ENCODE results near the gene MCC. TPM values are rescaled to one million over a fixed set of nuclear protein-coding genes. Genes with fewer than 3 reads are reported as not detected.

The MCC gene
- total and polyA plus RNA-seq, 2 of the 4 experiments (the other 2 are of a cell fraction), result 5.0 to 20.6 TPM

DNA sequence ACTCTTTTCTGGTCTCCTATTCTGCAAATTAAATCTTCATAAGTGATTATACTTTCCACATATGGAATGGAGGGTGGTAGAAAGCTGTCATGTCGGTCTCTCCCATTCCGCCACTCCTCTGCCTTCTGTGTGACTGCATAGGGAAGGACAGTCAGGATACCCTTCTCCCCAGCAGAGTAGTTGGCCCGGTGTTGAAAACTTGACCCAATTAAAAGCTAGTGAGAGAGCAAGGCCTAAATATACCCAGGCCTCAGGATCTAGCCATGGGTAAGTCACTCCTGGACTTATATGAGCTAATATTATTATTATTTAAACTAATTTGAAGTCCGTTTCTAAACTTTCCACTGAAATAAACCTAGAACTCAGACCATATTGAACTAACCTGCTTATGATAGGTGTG lies 248.2 kb downstream of the MCC start:
- peaks cover 7% of the 10 kb centered on the region for H3K4me1 ChIP-seq (ENCODE audit: control insufficient read depth, insufficient read depth, low read length)
- peaks cover 19 to 28% of the 10 kb centered on the region in 2 experiments; a peak in 3 of 4 replicates for H3K79me1 ChIP-seq (ENCODE audit: low read depth in 1 of 2, low read length in 2 of 2)
- no peak overlapping the region for H2BK5ac ChIP-seq (ENCODE audit: low read depth, low read length, poor library complexity, severe bottlenecking)
- H3K14ac ChIP-seq (replicated peaks; ENCODE audit: low read depth, low read length), result no peak overlapping the region
- no peak overlapping the region for H3K56ac ChIP-seq (ENCODE audit: extremely low read depth, insufficient read depth, low read length)
- no peak overlapping the region for H4K91ac ChIP-seq (ENCODE audit: insufficient read depth, low read depth, low read length)
- H3K9me3 ChIP-seq (ENCODE audit: control insufficient read depth, insufficient read depth, low read length), result no peaks in the 10 kb centered on the region
- ChIA-PET CTCF (no interaction called here), POLR2A (ENCODE audit: unreplicated experiment) (no interaction called here)
- no peaks in the 10 kb centered on the region for H3K36me3 ChIP-seq (ENCODE audit: control insufficient read depth, insufficient read depth, low read length)
- H4K5ac ChIP-seq (ENCODE audit: low read depth, low read length), result no peak overlapping the region
- no peak overlapping the region for H3K23ac ChIP-seq (ENCODE audit: low read depth, low read length)
- no peak overlapping the region for H2AK5ac ChIP-seq (ENCODE audit: low read depth, low read length)
- no CpG with 5 or more reads among the region's 4 CpGs for whole genome bisulfite sequencing, 2 experiments (ENCODE audit: extremely low coverage in 2 of 2, insufficient read length in 1 of 2)
- BruUV-seq (replicated peaks), result no TSS peak
- no peak overlapping the region for H3K4me2 ChIP-seq (ENCODE audit: low read depth, low read length)
- no peak for ATAC-seq (ENCODE audit: low read depth)
- H4K20me1 ChIP-seq (ENCODE audit: insufficient read depth, low read length), result peaks cover 3% of the 10 kb centered on the region
- no peak overlapping the region for H4K8ac ChIP-seq (ENCODE audit: low read depth in 2 of 2, low read length in 2 of 2)
- H2BK120ac ChIP-seq (ENCODE audit: low read depth, low read length), result no peak overlapping the region
- H3K4me3 ChIP-seq (ENCODE audit: insufficient read depth, low read depth, low read length), result no peak overlapping the region
- 0 out of 2 replicates have a peak, but pooled peaks cover 4% of the 10 kb centered on the region for H3K9me1 ChIP-seq (ENCODE audit: insufficient read depth, low read length)
- no peak overlapping the region for H2BK15ac ChIP-seq (ENCODE audit: low read depth, low read length)
- H3K27ac ChIP-seq (ENCODE audit: insufficient read depth, low read length), result no peak overlapping the region
- H3K4ac ChIP-seq (ENCODE audit: low read depth, low read length), result no peak overlapping the region
- H2AFZ ChIP-seq (replicated peaks; ENCODE audit: low read length, poor library complexity), result no peak overlapping the region
- H3K27me3 ChIP-seq (ENCODE audit: control insufficient read depth, insufficient read depth, low read length), result no peaks in the 10 kb centered on the region
- in situ Hi-C loops (cut with MboI; ENCODE audit: low sequenced_read_pairs) (no loop called here), intact Hi-C loops (cut with micrococcal nuclease) (no loop called here), dilution Hi-C loops (cut with HindIII; ENCODE audit: low sequenced_read_pairs, unreplicated experiment) (no loop called here)
- no peak overlapping the region for H2BK20ac ChIP-seq (ENCODE audit: low read depth, low read length)
- H3K18ac ChIP-seq (ENCODE audit: low read depth, low read length), result no peak overlapping the region
- no peak overlapping the region for H3K9ac ChIP-seq (ENCODE audit: low read depth, low read length)
- TF ChIP-seq, protein P1, sequence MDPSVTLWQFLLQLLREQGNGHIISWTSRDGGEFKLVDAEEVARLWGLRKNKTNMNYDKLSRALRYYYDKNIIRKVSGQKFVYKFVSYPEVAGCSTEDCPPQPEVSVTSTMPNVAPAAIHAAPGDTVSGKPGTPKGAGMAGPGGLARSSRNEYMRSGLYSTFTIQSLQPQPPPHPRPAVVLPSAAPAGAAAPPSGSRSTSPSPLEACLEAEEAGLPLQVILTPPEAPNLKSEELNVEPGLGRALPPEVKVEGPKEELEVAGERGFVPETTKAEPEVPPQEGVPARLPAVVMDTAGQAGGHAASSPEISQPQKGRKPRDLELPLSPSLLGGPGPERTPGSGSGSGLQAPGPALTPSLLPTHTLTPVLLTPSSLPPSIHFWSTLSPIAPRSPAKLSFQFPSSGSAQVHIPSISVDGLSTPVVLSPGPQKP (IDR thresholded peaks at IDR 0.05; ENCODE audit: borderline replicate concordance, low read depth, low read length), result no peak
- TF ChIP-seq BHLHE40 (IDR thresholded peaks at IDR 0.05; ENCODE audit: low read depth, low read length) (no peak), FOS (IDR thresholded peaks at IDR 0.05; ENCODE audit: low read depth, low read length) (no peak), RCOR1 (IDR thresholded peaks at IDR 0.05; ENCODE audit: insufficient replicate concordance, low read length) (no peak), POLR2A (IDR thresholded peaks at IDR 0.05; ENCODE audit: low read depth, low read length) (no peak), USF2 (IDR thresholded peaks at IDR 0.05; ENCODE audit: low read depth, low read length) (no peak), NFE2L2 (IDR thresholded peaks at IDR 0.05; ENCODE audit: low read depth, low read length) (no peak), CEBPB (IDR thresholded peaks at IDR 0.05; ENCODE audit: low read depth, low read length) (no peak), MXI1 (IDR thresholded peaks at IDR 0.05; ENCODE audit: borderline replicate concordance, low read depth, low read length) (no peak), MAZ (IDR thresholded peaks at IDR 0.05; ENCODE audit: borderline replicate concordance, low read depth, low read length) (no peak), RAD21 (IDR thresholded peaks at IDR 0.05; ENCODE audit: low read length) (no peak), CHD1 (IDR thresholded peaks at IDR 0.05; ENCODE audit: low read depth, low read length) (no peak), RFX5 (IDR thresholded peaks at IDR 0.05; ENCODE audit: low read depth, low read length) (no peak), SMC3 (IDR thresholded peaks at IDR 0.05; ENCODE audit: low read depth, low read length) (no peak), MAFK (IDR thresholded peaks at IDR 0.05; ENCODE audit: low read depth, low read length) (no peak)
- TF ChIP-seq, protein P2, sequence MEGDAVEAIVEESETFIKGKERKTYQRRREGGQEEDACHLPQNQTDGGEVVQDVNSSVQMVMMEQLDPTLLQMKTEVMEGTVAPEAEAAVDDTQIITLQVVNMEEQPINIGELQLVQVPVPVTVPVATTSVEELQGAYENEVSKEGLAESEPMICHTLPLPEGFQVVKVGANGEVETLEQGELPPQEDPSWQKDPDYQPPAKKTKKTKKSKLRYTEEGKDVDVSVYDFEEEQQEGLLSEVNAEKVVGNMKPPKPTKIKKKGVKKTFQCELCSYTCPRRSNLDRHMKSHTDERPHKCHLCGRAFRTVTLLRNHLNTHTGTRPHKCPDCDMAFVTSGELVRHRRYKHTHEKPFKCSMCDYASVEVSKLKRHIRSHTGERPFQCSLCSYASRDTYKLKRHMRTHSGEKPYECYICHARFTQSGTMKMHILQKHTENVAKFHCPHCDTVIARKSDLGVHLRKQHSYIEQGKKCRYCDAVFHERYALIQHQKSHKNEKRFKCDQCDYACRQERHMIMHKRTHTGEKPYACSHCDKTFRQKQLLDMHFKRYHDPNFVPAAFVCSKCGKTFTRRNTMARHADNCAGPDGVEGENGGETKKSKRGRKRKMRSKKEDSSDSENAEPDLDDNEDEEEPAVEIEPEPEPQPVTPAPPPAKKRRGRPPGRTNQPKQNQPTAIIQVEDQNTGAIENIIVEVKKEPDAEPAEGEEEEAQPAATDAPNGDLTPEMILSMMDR (conservative IDR thresholded peaks at IDR 0.05; ENCODE audit: low read depth, low read length), result no peak
- H2AK9ac ChIP-seq (replicated peaks; ENCODE audit: low read depth, low read length, poor library complexity), result no peak overlapping the region
- no peak for DNase-seq
